Ecto neural progenitor cell (in vitro differentiated cells): ENCODE results near the gene BCLAF1.
"Not testable (repeated sequence)": the region's sequence is repeated elsewhere in the genome, so short reads cannot be mapped to it uniquely, and the experiment has no call there.

Source experiments
- DNase-seq: peaks from one replicate; pipeline ENCODE4 v3.0.0-alpha.2; 2018; ENCODE audit warnings: low spot score

BCLAF1 gene

DNA sequence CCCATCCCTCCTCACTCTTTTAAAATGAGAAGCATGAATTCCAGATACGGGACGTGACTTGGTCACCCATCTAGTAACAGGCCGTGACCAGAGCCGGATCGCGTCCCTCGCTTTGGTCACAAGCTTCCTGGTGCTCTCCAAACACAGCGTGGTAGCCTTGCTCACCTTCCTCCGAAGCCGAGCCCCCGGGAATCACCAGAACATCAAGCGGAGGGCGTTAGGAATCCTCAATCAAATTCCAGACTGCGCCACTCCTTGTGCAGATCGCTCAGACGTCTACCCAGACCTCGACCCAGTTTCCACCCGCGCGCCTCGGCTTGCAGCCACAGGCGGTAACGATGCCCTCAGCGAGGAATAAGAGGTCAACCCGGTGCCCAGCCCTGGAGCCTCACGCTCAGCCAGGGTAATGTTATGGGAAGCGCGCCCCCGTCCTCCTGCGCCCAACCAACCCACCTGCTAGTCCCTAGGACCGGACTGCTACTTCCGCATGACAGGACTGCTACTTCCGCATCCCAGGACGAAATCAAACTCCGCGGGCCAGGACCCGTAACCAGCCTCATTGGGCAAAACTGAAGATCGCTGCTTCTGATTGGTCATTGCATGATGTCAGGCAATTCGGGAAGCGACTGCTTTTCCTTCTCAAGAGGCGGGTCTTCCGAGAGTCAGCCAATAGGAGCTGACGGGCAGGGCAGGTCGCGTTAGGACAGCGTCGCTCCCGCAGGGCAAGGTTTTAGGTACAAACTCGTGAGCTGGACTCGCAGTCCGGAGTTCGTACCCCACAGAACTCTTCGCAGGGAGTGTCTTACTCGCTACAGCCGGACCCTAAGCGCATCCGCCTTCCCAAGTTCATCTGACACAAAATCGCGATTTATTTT lies 39.6 kb downstream of the BCLAF1 start, which contains the start of gene MTFR2:
TSS of gene MTFR2 (minus strand) at position 501 of the 875 bp plus-strand sequence. CDS start 1,212 bp downstream, outside the sequence.
- DNase-seq, result peak; percentile 96

- no peak for DNase-seq
Measured at GRCh38 chr6:136249336-136249735, 40.3 kb downstream of the BCLAF1 start.

GRCh38 chr6:136244061-136244616 lies 45.5 kb downstream of the BCLAF1 start:
- DNase-seq, result no peak

DNA sequence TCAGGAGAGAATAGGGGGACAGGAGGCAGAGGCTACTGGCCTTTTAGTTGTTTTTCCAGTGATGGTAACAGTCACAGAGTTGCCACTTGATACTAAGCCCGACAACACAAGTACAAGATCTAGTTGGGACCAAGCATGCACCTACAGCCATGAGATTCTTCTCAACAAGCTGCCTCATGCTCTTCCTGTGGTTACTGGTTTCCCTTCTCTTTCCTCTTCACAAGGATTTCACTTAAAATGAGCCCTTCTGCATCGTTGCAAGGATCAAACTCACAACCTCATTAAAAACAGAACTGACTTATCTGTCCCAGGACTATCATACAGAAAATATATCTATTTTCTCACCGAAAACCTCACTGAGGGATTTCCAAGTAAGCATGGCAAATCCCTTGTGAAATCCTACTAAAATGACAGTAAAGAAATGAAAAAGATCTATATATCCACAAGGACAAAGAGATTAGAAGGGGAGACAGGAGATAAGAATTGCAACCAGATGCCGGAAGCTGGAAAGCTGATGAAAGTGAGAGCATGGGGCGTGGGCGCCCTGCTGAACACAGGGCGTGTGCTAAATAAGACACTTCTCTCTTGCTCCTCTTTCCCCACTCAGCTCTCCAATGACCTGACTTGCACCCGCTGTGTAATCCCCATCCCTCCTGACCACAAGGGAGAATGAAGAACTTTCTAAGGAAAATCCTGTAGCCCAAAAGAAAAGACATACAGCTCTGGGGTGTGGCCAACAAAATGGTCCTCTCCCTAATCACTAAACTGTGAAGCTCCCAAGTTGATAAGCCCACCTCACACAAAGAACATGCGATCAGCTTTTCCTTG lies 53.0 kb downstream of the BCLAF1 start:
- no peak for DNase-seq

DNA sequence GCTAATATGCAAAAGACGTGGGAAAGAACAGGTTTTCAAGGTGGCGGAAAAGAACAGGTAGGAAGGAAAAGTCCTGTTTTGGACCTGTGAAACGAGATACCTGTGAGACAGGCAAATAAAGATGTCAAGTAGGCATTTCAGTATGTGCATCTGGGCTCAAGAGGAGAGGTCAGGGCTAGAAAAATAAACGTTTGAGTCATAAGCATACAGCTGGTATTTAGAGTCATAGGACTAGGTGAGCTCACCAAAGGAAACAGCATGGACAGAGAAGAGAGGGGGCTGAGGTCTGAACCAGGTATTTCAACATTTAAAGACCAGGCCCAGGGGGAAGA lies 54.4 kb downstream of the BCLAF1 start:
- DNase-seq, result no peak

- no peak for DNase-seq
Measured at GRCh38 chr6:136232701-136233100, 56.9 kb downstream of the BCLAF1 start.

GRCh38 chr6:136230219-136230853 lies 59.3 kb downstream of the BCLAF1 start:
- DNase-seq, result no peak

- no peak for DNase-seq
Measured at GRCh38 chr6:136228814-136229213, 60.8 kb downstream of the BCLAF1 start.

GRCh38 chr6:136226674-136227377 lies 62.8 kb downstream of the BCLAF1 start:
- DNase-seq, result no peak

- peak; percentile 53 for DNase-seq
Measured at GRCh38 chr6:136226027-136226673, 63.5 kb downstream of the BCLAF1 start.

DNA sequence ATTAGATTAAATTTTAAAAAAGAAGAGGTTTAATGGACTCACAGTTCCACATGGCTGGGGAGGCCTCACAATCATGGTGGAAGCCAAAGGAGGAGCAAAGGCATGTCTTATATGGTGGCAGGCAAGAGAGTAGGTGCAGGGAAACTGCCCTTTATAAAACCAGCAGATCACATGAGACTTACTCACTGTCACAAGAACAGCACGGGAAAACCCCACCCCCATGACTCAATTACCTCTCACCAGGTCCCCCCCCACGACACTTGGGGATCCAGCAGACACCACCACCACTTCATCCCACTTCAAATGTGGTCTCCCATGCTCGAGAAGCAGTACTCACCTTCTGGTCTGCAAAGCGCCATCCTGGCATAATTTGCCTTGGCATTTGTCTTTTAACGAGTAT lies 64.2 kb downstream of the BCLAF1 start:
- no peak for DNase-seq

- not testable (repeated sequence) for DNase-seq
Measured at GRCh38 chr6:136224974-136225373, 64.7 kb downstream of the BCLAF1 start.

GRCh38 chr6:136216503-136217401 lies 72.9 kb downstream of the BCLAF1 start:
- DNase-seq, result no peak

DNA sequence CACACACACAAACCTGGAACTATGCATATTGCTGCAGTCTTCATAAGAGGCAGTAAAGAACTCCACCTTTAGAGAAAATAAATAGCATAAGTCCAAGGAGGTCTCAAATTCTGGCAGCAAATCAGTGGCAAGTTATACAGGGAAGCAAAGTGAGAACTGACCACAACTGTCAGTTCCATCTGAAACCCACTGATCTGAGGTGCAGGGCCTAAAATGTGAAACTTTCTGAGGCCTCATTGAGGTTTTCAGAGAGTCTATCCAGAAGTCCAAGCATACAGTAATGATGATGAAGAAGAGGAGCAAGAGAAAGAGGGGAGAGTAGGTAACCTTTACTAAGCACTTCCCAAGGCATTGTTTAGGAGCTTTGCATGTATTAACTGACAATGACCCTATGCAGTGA lies 75.8 kb downstream of the BCLAF1 start:
- no peak for DNase-seq

- no peak for DNase-seq
Measured at GRCh38 chr6:136213012-136213539, 76.6 kb downstream of the BCLAF1 start.

DNA sequence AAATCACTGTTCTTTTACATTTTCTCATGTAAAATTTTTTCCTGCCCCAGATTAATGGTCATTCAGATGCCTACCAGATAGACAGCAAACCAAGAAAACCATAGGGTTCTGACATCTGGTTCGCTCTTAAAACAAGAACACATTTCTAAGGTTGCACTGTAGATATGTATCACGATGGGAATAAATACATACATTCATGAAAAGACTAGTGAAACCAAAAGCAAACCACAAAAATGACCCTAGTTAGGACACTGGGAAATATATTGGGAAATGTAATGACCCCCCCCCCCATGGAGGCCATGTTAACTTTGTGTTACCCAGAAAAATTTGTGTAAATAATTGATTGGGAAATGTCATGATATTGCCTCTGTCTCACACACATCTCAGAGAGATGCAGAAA lies 77.0 kb downstream of the BCLAF1 start:
- no peak for DNase-seq

- no peak for DNase-seq
Measured at GRCh38 chr6:136210398-136211165, 79.1 kb downstream of the BCLAF1 start.

GRCh38 chr6:136209496-136209895 lies 80.2 kb downstream of the BCLAF1 start:
- no peak for DNase-seq

- DNase-seq, result no peak
Measured at GRCh38 chr6:136208783-136209182, 80.9 kb downstream of the BCLAF1 start.
